Measurements from ENCODE around the gene RAB31. TPM values are rescaled to one million over a fixed set of nuclear protein-coding genes. Genes with fewer than 3 reads are reported as not detected.
"Not testable (repeated sequence)": the region's sequence is repeated elsewhere in the genome, so short reads cannot be mapped to it uniquely, and the experiment has no call there.

The RAB31 gene
- total RNA-seq, 6 donors from 2014 or later = 40.3 to 128 (median 95.8) TPM

- H3K4me1 ChIP-seq = no peaks in the 10 kb centered on the region
- TF ChIP-seq POLR2AphosphoS5 (IDR thresholded peaks at IDR 0.05) = no peak
- TF ChIP-seq EP300 (IDR thresholded peaks at IDR 0.05) = no peak
- no peak for TF ChIP-seq CTCF (IDR thresholded peaks at IDR 0.05)
- DNase-seq (no peak), ATAC-seq (ENCODE audit: low FRiP score in 2 of 2) (no peak)
- H3K27ac ChIP-seq = no peak within 1 kb of the TSS
- no peaks in the 10 kb centered on the region for H3K27me3 ChIP-seq
- no peaks in the 10 kb centered on the region for H3K36me3 ChIP-seq
- WGBS, 2 donors = 92 to 98% methylated on average over 7 to 8 of the region's 8 CpGs
- H3K4me3 ChIP-seq = no peak within 1 kb of the TSS
- no peaks in the 10 kb centered on the region for H3K9me3 ChIP-seq
These were observed 177.3 kb downstream of the RAB31 start, which contains the start of gene TXNDC2 for GRCh38 chr18:9885170-9886004. Gene TXNDC2, plus strand, starts transcription at chr18:9885973. Its CDS starts 708 bp downstream, at chr18:9886681.

GRCh38 chr18:9886005-9886348, 177.9 kb downstream of the RAB31 start:
- DNase-seq (no peak), ATAC-seq (ENCODE audit: low FRiP score in 2 of 2) (no peak)
- H3K36me3 ChIP-seq = no peaks in the 10 kb centered on the region
- H3K4me1 ChIP-seq = no peaks in the 10 kb centered on the region
- H3K27me3 ChIP-seq = no peaks in the 10 kb centered on the region
- H3K27ac ChIP-seq = no peak overlapping the region
- H3K9me3 ChIP-seq = no peaks in the 10 kb centered on the region
- 96 to 100% methylated on average over 3 of the region's 3 CpGs for WGBS, 2 donors
- no peak overlapping the region for H3K4me3 ChIP-seq
- no peak for TF ChIP-seq CTCF (IDR thresholded peaks at IDR 0.05)
- no peak for TF ChIP-seq POLR2AphosphoS5 (IDR thresholded peaks at IDR 0.05)
- TF ChIP-seq POLR2A (IDR thresholded peaks at IDR 0.05) = no peak
- no peak for TF ChIP-seq EP300 (IDR thresholded peaks at IDR 0.05)

- TF ChIP-seq POLR2A (IDR thresholded peaks at IDR 0.05) = no peak
- TF ChIP-seq CTCF (IDR thresholded peaks at IDR 0.05) = no peak
- no peak for TF ChIP-seq POLR2AphosphoS5 (IDR thresholded peaks at IDR 0.05)
- no peak for TF ChIP-seq EP300 (IDR thresholded peaks at IDR 0.05)
- no peaks in the 10 kb centered on the region for H3K4me1 ChIP-seq
- H3K9me3 ChIP-seq = no peaks in the 10 kb centered on the region
- H3K36me3 ChIP-seq = no peaks in the 10 kb centered on the region
- DNase-seq (no peak), ATAC-seq (ENCODE audit: low FRiP score in 2 of 2) (no peak)
- 95 to 97% methylated on average over 5 of the region's 5 CpGs for WGBS, 2 donors
- no peak overlapping the region for H3K27ac ChIP-seq
- H3K4me3 ChIP-seq = no peak overlapping the region
- no peaks in the 10 kb centered on the region for H3K27me3 ChIP-seq
These were observed 179.9 kb downstream of the RAB31 start for GRCh38 chr18:9887992-9888391.

GRCh38 chr18:9890196-9890595, 182.1 kb downstream of the RAB31 start:
- Histone ChIP-seq H3K36me3 (no peaks in the 10 kb centered on the region), H3K27ac (no peak overlapping the region), H3K27me3 (no peaks in the 10 kb centered on the region), H3K4me1 (no peaks in the 10 kb centered on the region), H3K4me3 (no peak overlapping the region), H3K9me3 (no peaks in the 10 kb centered on the region)
- TF ChIP-seq EP300 (IDR thresholded peaks at IDR 0.05) (no peak), CTCF (IDR thresholded peaks at IDR 0.05) (no peak), POLR2AphosphoS5 (IDR thresholded peaks at IDR 0.05) (no peak), POLR2A (IDR thresholded peaks at IDR 0.05) (no peak)
- WGBS, 2 donors = 84 to 89% methylated on average over 5 of the region's 5 CpGs
- ATAC-seq (ENCODE audit: low FRiP score in 2 of 2) (no peak), DNase-seq (no peak)

GRCh38 chr18:9890957-9891356, 182.9 kb downstream of the RAB31 start:
- TF ChIP-seq CTCF (IDR thresholded peaks at IDR 0.05) = no peak
- no peak for TF ChIP-seq POLR2A (IDR thresholded peaks at IDR 0.05)
- TF ChIP-seq POLR2AphosphoS5 (IDR thresholded peaks at IDR 0.05) = no peak
- TF ChIP-seq EP300 (IDR thresholded peaks at IDR 0.05) = no peak
- H3K9me3 ChIP-seq = no peaks in the 10 kb centered on the region
- DNase-seq (no peak), ATAC-seq (ENCODE audit: low FRiP score in 2 of 2) (no peak)
- 100% methylated on average over 1 of the region's 1 CpG for WGBS, 2 donors
- no peaks in the 10 kb centered on the region for H3K36me3 ChIP-seq
- no peak overlapping the region for H3K27ac ChIP-seq
- H3K4me1 ChIP-seq = no peaks in the 10 kb centered on the region
- H3K4me3 ChIP-seq = no peak overlapping the region
- H3K27me3 ChIP-seq = no peaks in the 10 kb centered on the region

GRCh38 chr18:9891515-9891914, 183.4 kb downstream of the RAB31 start:
- not testable (repeated sequence) for H3K4me1 ChIP-seq; DNase-seq; H3K4me3 ChIP-seq; H3K27me3 ChIP-seq; H3K36me3 ChIP-seq; H3K27ac ChIP-seq; ATAC-seq (ENCODE audit: low FRiP score in 2 of 2); H3K9me3 ChIP-seq
- 78 to 79% methylated on average over 4 of the region's 4 CpGs for WGBS, 2 donors

Data from upper lobe of left lung (tissue), 6 donors.